Activated CD4-positive, CD25-positive, alpha-beta regulatory T cell (primary cell): Measurements from ENCODE around the gene ARRB1.

Experiments
- DNase-seq, 4 experiments: peaks; one replicate each; lab custom pipeline; 2025; lab: John Stamatoyannopoulos, UW

Gene ARRB1

DNA sequence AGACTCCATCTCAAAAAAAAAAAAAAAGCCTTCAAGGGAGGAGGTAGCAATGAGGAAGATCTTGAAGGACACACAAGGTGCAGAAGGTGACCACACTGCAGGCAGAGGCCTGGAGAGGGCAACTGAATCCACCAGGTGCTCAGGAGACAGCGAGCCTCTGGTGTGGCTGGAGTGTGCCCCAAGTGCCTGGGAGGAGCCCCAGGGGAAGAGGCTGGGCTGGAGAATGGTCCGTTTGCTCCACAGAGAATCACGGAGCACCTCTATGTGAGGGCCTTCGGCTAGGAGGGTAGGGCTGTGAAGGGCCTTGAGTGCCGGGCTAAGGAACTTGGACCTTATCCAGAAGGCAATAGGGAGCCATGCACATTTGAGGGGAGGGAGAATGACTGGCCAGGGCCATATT lies 50.3 kb downstream of the ARRB1 start:
- no peak for DNase-seq

DNA sequence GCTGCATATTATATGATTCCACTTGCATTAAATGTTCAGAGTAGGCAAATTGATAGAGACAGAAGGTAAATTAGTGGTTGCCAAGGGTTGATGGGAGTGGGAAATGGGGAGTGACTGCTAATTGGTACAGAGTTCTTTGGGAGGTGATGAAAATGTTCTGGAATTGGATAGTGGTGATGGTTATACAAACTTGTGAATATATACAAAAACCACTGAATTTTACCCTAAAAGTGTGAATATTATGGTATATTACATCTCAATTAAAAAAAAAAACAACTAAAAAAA lies 52.5 kb downstream of the ARRB1 start:
- DNase-seq = no peak

DNA sequence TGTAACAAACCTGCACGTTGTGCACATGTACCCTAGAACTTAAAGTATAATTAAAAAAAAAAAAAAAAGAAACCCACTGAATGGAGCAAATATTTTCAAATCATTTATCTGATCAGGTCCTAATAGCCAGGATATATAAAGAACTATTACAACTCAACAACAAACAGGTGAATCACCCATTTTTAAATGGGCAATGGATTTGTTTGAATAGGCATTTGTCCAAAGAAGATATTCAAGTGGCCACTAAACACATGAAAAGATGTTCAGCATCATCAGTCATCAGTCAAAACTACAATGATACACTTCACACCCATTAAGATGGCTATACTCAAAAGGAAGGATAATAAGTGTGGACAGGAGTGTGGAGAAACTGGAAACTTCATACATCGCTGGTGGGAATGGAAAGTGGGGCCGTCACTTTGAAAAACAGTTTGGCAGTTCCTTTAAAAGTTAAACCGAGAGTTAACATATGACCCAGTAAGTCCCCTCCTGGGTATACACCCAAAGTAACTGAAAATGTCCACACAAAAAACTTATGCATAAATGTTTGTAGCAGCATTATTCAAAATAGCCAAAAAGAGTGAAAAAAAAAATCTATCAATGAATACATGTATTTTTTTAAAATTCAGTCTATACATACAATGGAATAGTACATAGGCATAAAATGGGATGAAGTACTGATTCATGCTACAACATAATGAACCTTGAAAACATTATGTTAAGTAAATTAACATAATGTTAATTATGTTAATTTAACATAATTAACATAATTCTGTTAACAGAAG lies 53.1 kb downstream of the ARRB1 start:
- no peak for DNase-seq

DNA sequence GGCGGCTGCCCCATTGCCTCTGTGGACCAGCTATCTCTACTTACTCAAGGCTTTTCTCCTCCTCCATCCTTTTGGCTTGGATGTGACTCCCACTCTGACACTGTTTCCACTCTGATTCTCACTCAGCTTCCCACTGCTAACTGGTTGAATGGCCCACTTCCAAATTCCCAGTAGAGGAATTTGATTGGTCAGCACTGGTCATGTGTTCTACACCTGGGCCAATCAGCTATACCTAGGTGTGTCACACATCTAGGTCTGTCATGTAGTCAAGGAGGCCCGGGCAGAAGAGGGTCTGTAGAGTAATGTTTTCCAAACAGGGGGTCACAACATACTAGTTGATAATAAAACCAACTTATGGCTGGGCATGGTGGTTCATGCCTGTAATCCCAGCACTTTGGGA lies 57.6 kb downstream of the ARRB1 start:
- no peak for DNase-seq

DNA sequence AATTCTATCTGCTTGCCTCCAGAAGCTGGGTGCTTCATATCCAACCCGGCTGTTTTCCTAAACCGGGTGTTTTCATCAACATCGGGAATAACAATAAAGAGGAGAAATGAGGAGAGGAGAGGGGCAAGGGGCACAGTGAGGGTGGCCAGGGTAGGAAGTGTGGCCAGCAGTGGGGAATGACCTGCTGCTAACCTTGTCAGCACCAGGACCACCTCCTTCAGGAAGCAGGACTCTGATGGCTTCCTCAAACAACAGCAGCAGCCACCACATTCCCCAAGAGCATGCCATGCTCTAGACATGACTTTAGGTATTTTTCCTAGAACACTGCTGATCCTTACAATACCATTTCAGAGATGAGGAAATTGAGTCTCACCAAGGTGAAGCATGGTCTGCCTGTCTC lies 58.5 kb downstream of the ARRB1 start:
- no peak for DNase-seq

DNA sequence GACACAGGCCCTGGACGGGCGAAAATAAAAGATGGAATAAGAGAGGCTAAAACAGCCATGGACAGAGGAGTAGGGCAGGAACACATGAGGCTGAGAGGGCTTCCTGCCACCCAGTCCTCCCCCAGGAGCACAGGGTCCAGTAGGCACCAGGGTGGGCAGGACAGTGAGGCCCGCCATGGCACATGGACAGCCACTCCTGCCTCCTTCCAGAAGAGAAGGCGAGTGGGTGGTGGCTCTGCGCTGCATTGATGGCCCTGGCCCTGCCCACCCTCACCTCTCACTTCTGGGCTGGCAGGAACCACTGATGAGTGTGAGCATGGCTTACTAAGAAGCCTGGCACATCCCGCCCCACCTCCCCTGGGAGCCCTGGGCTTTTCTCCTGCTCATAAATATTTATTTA lies 59.7 kb downstream of the ARRB1 start:
- no peak for DNase-seq

DNA sequence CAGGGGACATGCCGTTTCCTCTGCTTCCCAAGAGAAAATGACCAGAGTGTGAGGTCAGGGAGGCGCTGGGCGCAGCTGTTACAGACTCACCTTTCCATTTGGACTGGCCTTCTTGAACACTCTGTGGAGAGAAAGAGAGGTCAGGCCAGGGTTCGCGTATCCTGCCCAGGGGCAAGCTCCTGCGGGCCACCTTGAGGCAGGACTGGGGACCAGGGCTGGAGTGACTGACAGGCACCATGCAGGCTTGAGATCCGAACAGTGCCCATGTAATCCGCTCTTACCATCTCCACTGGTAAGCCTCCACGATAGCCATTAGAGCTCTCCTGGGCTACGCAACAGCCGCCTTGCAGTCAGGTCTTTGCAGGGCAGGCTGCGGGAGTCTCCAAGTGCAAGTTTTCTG lies 61.5 kb downstream of the ARRB1 start:
- no peak for DNase-seq

DNA sequence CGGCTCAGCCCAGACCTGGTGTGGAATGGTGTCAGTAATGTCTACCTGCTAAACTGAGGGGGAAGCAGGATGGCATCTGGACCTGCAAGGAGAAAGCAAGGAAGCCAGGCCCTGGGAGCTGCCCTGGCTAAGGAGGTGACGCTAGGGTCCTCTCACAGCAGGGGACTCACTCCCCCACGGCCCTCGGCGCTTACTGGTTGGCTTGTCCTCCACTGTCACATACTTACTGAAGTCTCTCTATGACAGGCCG lies 62.0 kb downstream of the ARRB1 start:
- DNase-seq = no peak

DNA sequence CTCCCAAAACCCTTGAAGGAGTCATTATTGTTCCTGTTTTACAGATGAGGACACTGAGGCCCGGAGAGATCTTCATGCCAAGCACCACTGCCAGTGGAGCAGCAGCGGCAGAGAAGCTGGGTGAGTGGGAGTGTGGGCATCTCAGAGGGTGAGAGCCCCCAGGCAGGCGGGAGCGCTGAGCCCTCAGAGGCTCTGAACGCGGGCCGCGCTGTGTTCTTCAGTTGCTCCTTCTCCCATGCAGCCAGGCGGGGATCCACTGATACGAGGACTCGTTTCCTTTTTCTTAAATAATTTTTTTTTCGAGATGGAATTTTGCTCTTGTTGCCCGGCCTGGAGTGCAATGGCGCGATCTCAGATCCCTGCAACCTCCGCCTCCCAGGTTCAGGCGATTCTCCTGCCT lies 63.9 kb downstream of the ARRB1 start:
- DNase-seq = no peak

DNA sequence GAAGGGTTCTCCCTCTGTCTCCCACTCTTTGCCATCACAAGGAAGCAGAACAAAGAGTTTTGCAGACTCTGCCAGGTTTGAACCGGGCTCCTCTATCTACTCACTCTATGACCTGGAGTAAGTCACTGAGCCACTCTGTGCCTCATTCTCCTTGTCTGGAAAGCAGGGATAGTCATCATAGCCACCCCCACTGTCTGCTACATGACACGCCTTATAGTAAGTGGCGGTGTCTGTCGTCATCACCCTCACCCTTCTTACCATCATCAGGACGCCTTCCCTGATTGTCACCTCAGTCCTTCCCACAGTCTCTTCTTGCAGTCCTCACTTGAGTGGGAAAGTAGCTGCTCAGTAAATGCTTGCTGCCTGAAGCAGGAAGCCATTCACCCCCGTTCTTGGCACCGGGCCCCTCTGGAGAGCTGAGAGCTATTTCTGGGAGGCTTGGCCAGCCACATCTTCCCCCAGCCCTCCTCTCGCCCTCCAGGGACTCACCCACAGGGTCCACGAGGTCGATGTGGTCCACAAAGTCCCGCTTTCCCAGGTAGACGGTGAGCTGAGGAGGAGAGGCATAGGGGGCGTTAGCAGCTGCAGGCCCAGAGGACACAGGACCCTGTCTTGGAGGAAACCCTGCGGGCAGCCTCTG lies 64.5 kb downstream of the ARRB1 start:
- no peak for DNase-seq

DNA sequence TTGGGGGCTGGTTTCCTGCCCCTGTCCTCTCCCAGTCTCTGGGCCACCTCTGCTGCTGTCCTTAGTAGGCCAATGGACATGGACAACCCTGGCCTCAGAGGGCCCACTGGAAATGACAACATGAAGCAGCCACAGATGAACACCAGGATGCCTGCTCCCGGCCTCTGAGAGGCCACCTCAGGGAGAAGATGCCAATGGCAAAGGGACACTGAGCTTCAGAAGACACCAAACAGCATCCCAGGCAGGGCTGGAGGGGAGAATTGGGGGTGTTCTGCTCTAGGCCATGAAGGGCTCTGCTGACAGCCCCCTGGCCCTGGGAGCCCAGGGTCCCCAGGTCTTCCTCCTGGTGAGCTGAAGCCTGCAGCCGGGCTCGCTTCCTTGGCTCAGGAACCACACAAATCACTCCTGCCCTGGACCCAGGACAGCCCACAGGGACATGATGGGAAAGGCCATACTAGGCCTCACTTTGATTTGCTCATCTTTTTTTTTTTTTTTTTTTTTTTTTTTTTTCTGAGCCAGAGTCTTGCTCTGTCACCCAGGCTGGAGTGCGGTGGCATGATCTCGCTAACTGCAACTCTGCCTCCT lies 65.6 kb downstream of the ARRB1 start:
- DNase-seq = no peak

DNA sequence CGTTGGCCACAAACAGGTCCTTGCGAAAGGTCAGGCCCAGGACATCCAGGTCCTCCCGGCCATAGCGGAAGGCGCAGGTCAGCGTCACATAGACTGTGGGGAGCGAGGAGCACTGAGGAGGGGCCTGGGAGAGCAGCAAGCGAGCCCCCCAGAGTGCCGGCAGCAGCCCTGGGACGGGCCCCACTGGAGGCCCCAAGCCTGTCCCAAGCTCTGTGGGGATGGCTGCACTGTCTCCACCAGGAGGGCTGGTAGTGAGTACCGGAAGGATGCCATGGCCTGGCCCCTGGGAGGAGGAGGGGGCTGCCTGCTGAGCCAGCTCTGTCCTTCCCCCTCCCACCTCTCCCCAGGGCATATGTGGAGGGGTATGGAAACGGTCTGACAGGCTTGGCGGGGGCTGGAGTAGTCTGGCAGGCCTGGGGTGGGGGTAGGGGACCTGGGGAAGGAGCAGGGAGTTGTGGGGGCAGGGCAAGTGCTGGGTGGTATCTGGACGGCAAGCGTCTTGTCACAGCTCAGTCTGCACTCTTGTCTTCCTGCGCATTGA lies 68.0 kb downstream of the ARRB1 start:
- no peak for DNase-seq

DNA sequence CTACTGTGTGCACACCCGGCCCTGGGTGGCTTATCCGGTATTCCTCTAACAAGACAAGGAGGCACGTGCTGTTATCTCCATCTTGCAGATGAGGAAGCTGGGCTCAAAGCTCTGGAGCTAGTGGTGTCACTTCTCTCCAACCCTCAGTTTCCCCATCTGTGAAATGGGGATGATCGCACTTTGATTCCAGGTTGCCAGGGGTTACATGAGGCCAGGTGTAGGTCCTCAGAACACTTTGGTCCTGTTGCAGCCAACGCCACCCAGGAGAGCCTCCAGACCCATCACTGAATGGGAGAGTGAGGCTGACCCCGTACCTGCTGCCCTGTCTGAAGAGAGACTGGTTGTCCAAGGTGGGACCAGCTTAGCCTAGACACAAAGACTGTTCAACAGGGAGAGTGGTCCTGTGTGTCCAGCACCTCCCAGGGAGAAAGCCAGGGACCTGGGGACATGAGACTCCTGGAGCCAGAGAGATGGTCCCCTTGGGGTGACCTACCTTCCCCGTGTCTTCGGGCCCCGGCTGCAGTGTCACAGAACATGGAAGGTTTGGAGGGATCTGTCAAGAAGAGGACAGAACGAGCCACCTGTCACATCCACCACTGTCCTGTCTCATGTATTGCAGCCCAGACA lies 69.9 kb downstream of the ARRB1 start:
- DNase-seq = no peak

DNA sequence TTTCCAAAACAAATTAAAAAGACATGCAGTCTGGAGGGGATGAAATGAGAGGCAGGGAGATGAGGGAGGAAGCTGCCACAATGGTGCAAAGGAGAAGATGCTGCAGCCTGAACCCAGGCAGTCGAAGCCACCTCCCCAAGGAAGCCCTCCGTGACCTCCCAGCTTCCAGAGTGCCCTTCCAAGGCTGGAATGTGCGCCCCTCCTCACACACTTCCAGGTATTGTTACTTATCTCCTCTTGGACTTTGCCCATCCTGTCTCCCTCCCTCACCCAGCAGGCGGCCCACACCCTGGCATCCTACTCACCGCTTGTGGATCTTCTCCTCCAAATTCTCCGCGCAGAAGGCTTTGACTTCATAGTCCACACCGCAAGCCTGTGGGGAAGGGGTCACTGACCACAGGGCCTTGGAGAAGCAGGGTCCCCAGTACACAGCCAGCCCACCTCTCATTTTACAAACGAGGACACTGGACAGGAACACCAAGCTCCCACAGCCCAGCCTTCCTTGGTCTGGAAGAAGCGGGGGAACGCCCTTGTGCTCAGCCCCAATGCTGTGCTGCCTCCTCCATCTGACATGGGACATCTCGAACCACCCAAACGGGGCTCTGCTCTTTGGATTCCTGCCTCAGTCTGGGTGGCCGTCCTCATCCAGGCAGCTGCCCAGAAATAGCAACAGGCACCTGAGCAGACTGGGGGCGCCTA lies 70.5 kb downstream of the ARRB1 start:
- no peak for DNase-seq

DNA sequence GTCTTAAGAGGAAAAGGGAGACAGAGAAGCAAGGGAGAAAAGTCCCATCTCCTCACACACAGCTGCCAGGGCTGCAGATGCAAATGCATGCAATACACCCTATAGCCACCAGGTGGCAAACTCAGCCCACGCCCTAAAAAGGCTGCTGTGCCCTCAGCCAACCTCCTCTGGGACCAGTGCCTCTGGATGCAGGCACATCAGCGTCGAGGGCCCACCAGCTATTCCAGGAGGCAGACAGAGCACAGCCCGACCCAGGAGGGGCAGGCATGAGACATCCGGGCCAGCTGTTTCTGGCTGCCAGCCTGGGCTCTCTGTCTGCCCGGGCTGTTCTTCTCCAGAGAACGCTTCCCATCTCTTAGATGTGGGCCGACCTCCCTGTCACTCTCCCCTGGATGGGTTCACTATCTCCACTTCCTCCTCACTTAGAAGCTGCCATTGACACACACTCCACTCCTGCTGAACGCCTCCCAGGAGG lies 71.2 kb downstream of the ARRB1 start:
- peak; percentile 51 to 62 (median 58) for DNase-seq

DNA sequence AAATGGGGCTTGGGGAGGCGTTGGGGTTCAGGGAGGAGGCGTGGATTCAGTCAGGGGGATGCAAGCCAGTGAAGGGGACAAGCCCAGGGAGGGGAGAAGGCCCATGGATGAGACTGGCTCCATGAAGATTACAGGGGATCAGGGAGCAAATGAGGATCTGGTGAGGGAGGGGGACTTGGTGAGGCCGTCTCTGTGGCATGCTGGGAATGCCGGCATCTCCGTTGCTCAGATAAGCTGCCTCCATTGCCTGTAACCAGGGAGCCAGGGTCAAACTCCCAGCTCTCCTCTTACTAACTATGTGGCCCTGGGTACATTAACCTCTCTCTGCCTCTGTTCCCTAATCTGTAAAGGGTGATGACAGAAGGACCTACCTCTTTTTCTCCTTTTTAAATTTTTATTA lies 72.2 kb downstream of the ARRB1 start:
- no peak for DNase-seq

DNA sequence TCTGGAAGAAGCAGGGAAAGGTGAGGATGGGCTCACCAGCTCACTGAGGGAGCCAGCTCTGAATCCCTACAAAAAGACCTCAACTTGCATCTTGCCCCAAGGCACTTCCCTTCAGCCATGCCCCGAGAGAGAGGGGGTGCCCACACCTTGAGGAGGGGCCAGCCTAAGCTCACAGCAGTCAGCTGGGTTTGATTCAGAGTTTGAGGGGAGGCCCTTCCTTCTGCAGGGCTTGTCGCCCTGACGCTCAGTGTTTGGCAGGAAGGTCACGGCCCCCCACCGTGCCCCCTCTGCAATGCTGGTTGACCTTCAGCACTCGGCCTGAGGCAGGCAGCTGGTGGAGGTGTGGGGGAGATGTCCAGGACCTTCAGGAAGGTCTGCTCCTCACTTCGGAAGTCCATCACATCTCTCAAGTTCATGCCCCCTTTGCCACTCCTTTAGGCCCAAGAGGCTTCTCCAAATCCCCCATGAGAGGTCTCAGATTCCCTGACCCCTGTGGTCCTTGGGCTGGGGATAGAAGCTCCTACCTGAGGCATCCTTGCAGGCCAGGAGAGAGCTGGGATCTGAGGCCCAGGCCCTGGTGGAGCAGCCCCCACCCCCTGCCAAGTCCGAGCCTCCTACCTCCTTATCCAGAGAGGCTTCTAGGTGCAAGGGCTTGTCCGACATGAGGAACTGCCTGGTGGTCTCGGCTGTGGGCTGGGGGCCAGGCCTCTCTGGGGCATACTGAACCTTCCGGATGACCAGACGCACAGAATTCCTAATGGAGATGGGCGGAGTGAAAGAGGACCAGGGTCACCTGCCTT lies 73.3 kb downstream of the ARRB1 start:
- DNase-seq = no peak

DNA sequence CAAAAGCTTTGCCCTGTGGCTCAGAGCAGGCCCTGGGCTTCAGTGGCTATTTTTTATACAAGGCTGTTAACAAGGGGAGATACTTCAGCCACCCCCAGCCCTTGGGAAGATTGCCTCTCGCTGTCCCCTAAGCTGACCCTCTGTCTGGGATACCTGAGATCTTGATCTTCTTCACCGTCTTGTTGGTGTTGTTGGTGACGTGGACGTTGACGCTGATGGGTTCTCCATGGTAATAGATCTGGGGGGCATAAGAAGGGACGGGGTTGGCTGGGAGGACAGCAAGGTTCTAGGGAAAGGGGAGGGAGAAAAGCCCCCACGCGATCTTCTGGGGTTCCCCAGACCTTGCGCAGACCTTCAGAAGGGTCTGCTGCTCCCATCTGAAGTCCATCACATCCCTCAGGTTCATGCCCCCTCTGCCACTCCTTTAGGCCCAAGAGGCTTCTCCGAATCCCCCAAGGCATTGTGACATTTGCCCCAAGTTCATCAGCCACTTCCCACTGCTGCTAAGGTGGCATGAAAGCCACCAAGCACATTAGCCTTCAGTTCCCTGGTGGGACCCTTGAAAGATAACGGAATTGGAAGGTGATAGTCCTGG lies 74.2 kb downstream of the ARRB1 start:
- no peak for DNase-seq

DNA sequence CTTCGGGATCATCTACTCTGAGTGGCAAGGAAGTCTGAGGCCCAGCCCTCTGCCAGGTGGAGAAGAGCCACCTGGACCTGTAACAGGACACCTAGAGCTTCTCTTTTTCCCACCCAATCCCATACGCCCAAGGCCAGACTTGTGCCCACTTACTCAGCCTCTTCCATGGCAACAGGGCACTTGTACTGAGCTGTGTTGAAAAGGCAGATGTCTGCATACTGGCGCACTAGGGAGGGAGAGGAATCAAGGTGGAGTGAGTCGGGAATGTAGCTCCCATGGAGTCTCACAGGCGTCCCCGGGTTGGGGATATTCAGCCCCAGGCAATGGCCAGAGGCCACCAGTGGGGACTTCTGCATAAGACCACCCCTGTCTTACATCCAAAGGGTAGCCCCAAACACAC lies 74.8 kb downstream of the ARRB1 start:
- no peak for DNase-seq

DNA sequence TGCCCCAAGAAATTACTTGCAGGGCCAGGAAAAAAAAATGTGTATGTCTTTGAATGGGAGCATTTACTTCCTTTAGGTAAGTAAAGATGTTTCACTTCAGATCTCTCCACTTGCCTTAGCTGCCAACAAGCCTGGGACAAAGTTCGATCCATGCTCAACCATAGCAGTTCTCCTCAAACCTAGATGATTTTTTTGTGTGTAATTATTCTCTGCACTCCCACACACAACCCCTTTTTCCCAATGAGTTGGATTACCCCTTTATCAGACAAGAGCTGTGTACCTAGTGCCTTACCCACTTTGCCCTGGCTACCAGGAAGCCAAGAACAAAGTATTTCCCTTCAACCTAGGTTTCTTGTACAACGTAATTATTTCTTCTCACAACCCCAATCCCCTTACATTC lies 75.3 kb downstream of the ARRB1 start:
- DNase-seq = no peak

DNA sequence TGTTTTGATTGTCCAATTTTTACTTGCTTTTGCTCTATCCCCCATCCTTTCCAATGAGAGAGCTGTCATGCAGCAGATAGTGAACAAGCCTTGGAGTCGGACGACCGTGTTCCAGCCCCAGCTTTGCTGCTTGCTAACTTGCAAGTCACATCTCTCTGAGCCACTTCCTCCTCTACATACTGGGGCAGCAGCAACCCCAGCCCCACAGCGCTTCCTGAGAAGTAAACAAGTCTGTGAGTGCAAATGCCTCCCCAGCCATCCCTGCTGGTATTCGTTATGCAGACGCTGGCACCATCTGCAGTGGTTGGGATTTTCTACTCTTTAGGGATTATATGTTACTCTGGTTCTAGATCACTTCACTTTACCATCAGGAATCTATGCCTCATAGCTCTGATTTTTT lies 75.9 kb downstream of the ARRB1 start:
- peak in 3 of 4 experiments; percentile 11 to 74 (median 58) for DNase-seq
